Osteocyte (in vitro differentiated cells): Measurements from ENCODE around the gene IFITM2. TPM values are rescaled to one million over a fixed set of nuclear protein-coding genes. Genes with fewer than 3 reads are reported as not detected.
"Not testable (repeated sequence)": the region's sequence is repeated elsewhere in the genome, so short reads cannot be mapped to it uniquely, and the experiment has no call there.

Source experiments
- DNase-seq: peaks from one replicate; pipeline ENCODE4 v3.0.0; 2021; ENCODE audit warnings: mixed read lengths; ENCODE audit not compliant: unreplicated experiment; ENCODE audit errors: extremely low spot score
- H3K27ac Mint-ChIP-seq: one replicate; pipeline ENCODE4 v1.8.0; 2021; ENCODE audit warnings: mild to moderate bottlenecking, mixed read lengths; ENCODE audit not compliant: unreplicated experiment
- H3K27me3 Mint-ChIP-seq: one replicate; pipeline ENCODE4 v1.8.0; 2021; ENCODE audit warnings: mixed read lengths; ENCODE audit not compliant: unreplicated experiment
- H3K36me3 Mint-ChIP-seq: one replicate; pipeline ENCODE4 v1.8.0; 2021; ENCODE audit warnings: mixed read lengths; ENCODE audit not compliant: unreplicated experiment
- H3K4me1 Mint-ChIP-seq: one replicate; pipeline ENCODE4 v1.8.0; 2021; ENCODE audit warnings: mixed read lengths; ENCODE audit not compliant: unreplicated experiment
- H3K4me3 Mint-ChIP-seq: one replicate; pipeline ENCODE4 v1.8.0; 2021; ENCODE audit warnings: mild to moderate bottlenecking, moderate library complexity, mixed read lengths; ENCODE audit not compliant: unreplicated experiment
- H3K9me3 Mint-ChIP-seq: one replicate; pipeline ENCODE4 v1.8.0; 2021; ENCODE audit warnings: mixed read lengths; ENCODE audit not compliant: unreplicated experiment
- CTCF ChIP-seq: fragments of 200-600 bp; sonication (generic); IDR thresholded peaks from 2 replicates; pipeline ENCODE4 v1.5.0; 2021; ENCODE audit warnings: antibody characterized with exemption, mild to moderate bottlenecking, moderate library complexity
- total RNA-seq: library from RNA; stranded (reverse); gene quantifications from 2 replicates; pipeline ENCODE4 v1.2.1, GENCODE V29; 2021

The IFITM2 gene
- total RNA-seq, 1 donor from 2014 or later: 698 TPM

- DNase-seq: no peak
- Mint-ChIP-seq H3K4me1 (peaks cover 48% of the 10 kb centered on the region), H3K9me3 (no peaks in the 10 kb centered on the region), H3K27me3 (peaks cover 3% of the 10 kb centered on the region), H3K4me3 (peak overlapping the region; percentile 63), H3K27ac (no peak overlapping the region), H3K36me3 (peaks cover 16% of the 10 kb centered on the region)
- no peak for TF ChIP-seq CTCF
These were observed 8.6 kb downstream of the IFITM2 start for GRCh38 chr11:316031-316701.

- peaks cover 3% of the 10 kb centered on the region for H3K27me3 Mint-ChIP-seq
- peaks cover 44% of the 10 kb centered on the region for H3K4me1 Mint-ChIP-seq
- peaks cover 16% of the 10 kb centered on the region for H3K36me3 Mint-ChIP-seq
- peak overlapping the region; percentile 63 for H3K4me3 Mint-ChIP-seq
- H3K27ac Mint-ChIP-seq: peak overlapping the region; percentile 67
- no peaks in the 10 kb centered on the region for H3K9me3 Mint-ChIP-seq
- TF ChIP-seq CTCF: no peak
- DNase-seq: no peak
These were observed 9.3 kb downstream of the IFITM2 start for GRCh38 chr11:316891-317301.

- not testable (repeated sequence) for H3K9me3 Mint-ChIP-seq, H3K27me3 Mint-ChIP-seq, DNase-seq
- Mint-ChIP-seq H3K36me3 (peaks cover 16% of the 10 kb centered on the region), H3K4me1 (peaks cover 38% of the 10 kb centered on the region), H3K4me3 (peak overlapping the region; percentile 63), H3K27ac (peak overlapping the region; percentile 67)
These were observed 10.2 kb downstream of the IFITM2 start for GRCh38 chr11:317668-318404.

GRCh38 chr11:318405-319120 is 10.9 kb downstream of the IFITM2 start:
- Mint-ChIP-seq H3K4me1 (peaks cover 31% of the 10 kb centered on the region), H3K36me3 (peaks cover 16% of the 10 kb centered on the region)
- DNase-seq, H3K27ac Mint-ChIP-seq, H3K4me3 Mint-ChIP-seq, H3K27me3 Mint-ChIP-seq, H3K9me3 Mint-ChIP-seq: not testable (repeated sequence)

GRCh38 chr11:319121-319887 is 11.7 kb downstream of the IFITM2 start:
- H3K36me3 Mint-ChIP-seq: peaks cover 16% of the 10 kb centered on the region
- peak overlapping the region; percentile 98 for H3K27ac Mint-ChIP-seq
- peaks cover 26% of the 10 kb centered on the region for H3K4me1 Mint-ChIP-seq
- H3K27me3 Mint-ChIP-seq, H3K9me3 Mint-ChIP-seq, DNase-seq: not testable (repeated sequence)
- H3K4me3 Mint-ChIP-seq: peak overlapping the region; percentile 97

- not testable (repeated sequence) for H3K27me3 Mint-ChIP-seq, H3K9me3 Mint-ChIP-seq, DNase-seq
- Mint-ChIP-seq H3K4me1 (peaks cover 29% of the 10 kb centered on the region), H3K27ac (peak overlapping the region; percentile 98), H3K36me3 (peaks cover 16% of the 10 kb centered on the region), H3K4me3 (peak overlapping the region; percentile 97)
These were observed 12.3 kb downstream of the IFITM2 start for GRCh38 chr11:319888-320273.
